HG03439 (cell line): ENCODE results near the gene ZNF574.

Experiments used
- ATAC-seq: cut with Tn5 transposase; IDR thresholded peaks from one replicate; pipeline ENCODE4 v1.9.1; 2021; ENCODE audit warnings: mild to moderate bottlenecking, moderate library complexity; ENCODE audit not compliant: unreplicated experiment

ZNF574 gene

GRCh38 chr19:42057846-42058245 lies 18.1 kb upstream of the ZNF574 start:
- no peak for ATAC-seq

DNA sequence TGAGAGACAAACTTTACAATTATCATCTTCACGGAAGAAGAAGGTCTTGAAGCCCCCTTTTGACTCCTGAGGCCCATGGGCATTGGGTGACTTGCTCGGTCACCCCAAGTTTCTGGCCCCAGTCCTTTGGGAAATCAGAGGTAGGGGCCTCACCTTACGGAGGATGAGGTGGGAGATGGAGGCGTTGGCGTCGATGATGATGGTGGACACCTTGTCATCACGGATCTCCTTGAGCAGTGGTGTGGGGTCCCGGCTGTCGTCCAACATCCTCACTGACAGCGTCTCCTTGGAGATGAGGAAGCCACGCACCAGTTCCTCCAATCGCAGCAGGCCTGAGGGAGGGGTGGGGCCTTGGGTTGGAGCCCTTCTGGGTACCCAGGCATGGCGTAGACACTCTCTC lies 16.8 kb upstream of the ZNF574 start:
- no peak for ATAC-seq

DNA sequence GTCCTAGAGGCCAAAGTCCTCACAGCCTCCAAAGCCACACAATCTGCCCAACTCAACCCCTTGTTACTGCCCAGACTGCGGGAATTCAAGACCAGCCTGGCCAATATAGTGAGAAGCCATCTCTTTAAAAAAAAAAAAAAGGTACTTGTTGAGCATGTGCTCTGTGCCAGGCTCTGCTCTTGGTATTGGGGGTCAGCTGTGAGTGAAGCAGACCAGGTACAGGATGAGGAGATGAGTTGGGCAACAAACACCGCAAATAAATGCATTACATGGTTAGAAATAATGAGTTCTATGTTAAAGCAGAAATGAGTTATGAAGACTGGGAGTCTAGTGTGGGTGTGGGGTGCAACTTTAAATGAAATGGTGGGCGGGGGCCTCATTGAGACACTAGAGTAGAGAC lies 15.8 kb upstream of the ZNF574 start:
- no peak for ATAC-seq

- no peak for ATAC-seq
These were observed 13.6 kb upstream of the ZNF574 start for GRCh38 chr19:42062381-42062780.

GRCh38 chr19:42064432-42064831 lies 11.5 kb upstream of the ZNF574 start:
- no peak for ATAC-seq

DNA sequence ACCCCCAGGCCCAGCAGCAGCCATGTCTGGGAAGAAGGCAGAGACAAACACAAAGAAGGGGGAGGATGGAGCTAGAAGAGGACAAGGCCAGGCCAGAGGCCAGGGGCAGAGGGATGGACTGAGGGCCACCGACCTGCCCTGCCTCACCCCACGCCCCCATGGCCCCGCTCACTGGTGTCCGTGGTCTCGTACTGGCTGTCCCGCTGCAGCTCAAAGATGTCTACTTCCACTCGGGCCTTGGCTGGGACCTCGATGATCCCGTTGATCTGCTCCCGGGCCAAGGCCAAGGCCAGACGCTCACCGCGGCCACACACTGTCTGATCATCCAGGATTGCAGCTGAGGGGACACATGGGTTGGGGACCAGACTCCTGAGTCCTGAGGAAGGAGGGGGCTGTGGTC lies 10.9 kb upstream of the ZNF574 start:
- ATAC-seq: no peak

GRCh38 chr19:42065511-42065910 lies 10.5 kb upstream of the ZNF574 start:
- no peak for ATAC-seq

GRCh38 chr19:42066075-42066754 lies 9.8 kb upstream of the ZNF574 start:
- no peak for ATAC-seq

DNA sequence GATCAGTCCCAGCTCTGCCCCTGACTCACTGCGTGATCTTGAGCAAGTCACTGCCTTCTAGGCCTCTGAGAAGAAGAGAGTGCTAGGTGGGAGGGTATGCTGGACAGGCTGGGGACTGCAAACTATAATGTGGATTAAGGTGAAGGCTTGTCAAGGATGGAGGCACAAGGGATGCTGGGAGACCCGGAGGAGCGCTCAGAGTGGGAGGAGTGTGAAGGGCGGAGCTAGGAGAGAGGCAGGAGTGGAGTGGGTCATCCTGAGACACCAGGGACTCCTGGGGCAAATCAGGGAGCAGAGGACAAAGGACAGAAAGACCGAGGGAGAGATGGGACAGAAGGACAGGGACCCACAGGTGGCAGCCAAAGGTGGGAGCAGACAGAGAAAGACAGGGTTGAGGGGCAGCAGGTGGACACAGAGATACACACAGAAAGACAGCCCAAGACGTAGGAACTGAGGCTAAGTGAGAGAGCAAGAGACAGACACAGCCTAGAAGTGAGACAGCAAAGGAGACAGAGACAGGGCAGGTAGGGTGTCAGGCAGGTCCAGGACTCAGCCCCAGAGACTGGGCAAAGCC lies 8.6 kb upstream of the ZNF574 start:
- ATAC-seq: no peak

- no peak for ATAC-seq
These were observed 7.6 kb upstream of the ZNF574 start for GRCh38 chr19:42068361-42068755.

DNA sequence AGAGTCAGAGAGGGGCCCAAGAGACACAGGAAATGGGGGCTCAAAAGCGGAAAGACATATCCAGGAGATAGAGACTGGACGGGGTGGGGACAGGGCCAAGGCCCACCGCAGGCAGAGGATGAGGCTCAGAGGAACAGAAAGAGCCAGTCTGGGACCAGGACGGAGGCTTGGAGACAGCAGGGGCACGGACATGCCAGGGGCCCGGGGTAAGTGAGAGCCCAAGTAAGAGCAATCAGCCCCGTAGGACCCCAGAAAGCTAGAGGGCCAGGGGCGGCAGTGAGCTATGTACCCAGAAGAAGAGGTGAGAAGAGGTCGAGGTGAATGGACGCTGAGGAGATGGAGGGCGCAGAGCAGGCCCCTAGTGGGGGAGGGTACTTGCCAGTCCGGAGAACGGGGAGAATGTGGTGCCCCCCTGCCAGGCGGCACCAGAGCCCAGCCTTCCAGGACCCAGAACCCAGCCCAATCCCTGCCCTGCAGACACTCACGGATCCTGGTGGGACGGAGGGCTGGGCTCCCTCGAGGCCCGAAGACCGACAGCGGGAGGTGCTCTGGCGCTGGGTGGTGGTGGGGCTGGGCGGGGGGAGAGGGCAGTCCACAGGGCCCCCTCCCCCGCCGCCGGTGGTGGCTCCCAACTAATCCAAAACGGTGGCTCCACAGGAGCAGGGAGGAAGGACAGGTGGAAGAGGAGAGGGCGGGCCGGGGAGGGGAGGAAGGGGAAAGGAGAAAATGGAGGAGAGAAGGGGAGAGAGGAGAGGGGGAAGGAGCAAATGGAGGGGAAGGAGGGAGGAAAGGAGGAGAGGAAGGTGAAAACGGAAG lies 7.0 kb upstream of the ZNF574 start:
- no peak for ATAC-seq

GRCh38 chr19:42069619-42070351 lies 6.2 kb upstream of the ZNF574 start, which contains the start of gene GRIK5:
GRIK5 (minus strand) TSS chr19:42070206; CDS start chr19:42065770, 4,436 bp downstream.
- no peak for ATAC-seq

DNA sequence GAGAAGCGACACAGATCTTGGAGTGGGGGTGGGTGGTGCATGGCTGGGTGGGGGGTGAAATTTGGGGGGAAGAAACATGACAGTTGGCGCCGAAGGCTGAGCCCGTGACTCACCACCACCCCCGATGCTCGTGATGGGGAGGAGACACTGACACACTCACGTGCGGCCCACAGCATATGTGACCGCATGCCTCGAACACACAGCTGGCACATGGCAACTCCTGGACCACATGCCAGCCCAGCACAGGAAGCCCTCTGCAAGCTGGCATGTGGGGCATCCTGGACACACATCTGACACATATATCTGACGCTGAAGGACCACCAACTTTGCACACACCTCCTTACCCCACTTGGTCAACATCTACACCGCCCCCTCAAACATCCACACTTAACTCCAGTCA lies 4.7 kb upstream of the ZNF574 start:
- ATAC-seq: no peak

DNA sequence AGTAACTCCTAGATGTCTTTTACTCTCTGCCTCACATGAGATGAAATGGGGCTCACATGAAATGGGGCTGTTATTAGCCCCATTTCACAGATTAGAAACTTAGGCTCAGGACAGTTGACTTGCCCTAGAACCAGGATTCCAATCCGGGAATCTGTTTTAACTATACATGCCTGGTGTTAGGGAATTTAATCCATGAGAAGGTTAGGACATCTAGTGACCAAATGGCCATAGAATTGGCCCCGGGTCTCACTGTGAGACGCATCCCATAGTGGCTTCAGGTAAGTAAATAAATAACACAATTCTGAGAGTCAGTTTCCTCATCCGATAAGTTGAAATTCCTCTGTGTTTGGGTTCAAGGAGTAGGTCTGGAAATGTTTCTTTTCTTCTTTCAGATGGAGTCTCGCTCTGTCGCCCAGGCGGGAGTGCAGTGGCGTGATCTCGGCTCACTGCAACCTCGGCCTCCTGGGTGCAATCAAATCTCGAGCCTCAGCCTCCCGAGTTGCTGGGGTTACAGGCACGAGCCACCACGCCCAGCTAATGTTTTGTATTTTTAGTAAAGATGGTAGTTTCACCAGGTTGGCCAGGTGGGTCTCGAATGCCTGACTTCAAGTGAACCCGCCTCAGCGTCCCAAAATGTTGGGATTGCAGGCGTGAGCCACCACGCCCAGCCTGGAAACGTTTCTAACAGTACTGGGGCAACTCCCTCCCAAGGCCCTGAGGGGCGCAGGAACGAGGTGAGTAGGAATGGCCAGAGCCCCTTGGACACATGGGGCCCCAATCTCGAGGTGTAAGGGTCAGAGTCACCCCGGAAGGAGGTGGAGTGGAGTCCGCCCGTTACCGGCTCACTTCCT lies 1.2 kb upstream of the ZNF574 start:
- no peak for ATAC-seq

DNA sequence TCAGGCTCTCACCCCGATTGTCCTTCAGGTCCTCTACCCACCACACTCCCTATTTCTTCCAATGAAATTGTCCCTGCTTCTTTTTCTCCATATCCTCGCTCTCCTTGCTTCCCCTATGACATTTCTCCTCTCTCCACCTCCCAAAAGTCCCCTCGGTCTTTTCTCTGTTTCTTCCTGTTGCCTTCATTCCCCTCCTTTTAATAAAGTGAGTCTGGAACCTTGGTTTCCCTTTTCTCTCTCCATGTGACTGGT lies 676 bp upstream of the ZNF574 start:
- ATAC-seq: no peak

- no peak for ATAC-seq
These were observed 496 bp downstream of the ZNF574 start for GRCh38 chr19:42076380-42076944.

- no peak for ATAC-seq
These were observed 2.1 kb downstream of the ZNF574 start for GRCh38 chr19:42078058-42078457.

DNA sequence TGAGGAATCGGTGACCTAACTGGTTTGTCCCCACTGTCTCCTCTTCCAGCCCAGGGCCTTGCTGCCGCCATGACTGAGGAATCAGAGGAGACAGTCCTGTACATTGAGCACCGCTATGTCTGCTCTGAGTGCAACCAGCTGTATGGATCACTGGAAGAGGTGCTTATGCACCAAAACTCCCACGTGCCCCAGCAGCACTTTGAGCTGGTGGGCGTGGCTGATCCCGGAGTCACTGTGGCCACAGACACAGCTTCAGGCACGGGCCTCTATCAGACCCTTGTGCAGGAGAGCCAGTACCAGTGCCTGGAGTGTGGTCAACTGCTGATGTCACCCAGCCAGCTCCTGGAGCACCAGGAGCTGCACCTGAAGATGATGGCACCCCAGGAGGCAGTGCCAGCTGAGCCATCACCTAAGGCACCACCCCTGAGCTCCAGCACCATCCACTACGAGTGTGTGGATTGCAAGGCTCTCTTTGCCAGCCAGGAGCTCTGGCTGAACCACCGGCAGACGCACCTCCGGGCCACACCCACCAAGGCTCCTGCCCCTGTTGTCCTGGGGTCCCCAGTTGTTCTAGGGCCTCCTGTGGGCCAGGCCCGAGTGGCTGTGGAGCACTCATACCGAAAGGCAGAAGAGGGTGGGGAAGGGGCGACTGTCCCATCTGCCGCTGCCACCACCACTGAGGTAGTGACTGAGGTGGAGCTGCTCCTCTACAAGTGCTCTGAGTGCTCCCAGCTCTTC lies 2.7 kb downstream of the ZNF574 start:
- ATAC-seq: no peak

GRCh38 chr19:42079276-42079669 lies 3.3 kb downstream of the ZNF574 start:
- ATAC-seq: no peak
